ENCODE data around the gene ACOT8. TPM values are rescaled to one million over a fixed set of nuclear protein-coding genes. Genes with fewer than 3 reads are reported as not detected.
A peak's percentile ranks its signal among the peaks of the same experiment; 100 is the strongest.

ACOT8 gene
- total RNA-seq, 1 donor from 2014 or later = 32.1 TPM

GRCh38 chr20:45792317-45793118 lies 64.7 kb downstream of the ACOT8 start:
- no peak for TF ChIP-seq CTCF (IDR thresholded peaks at IDR 0.05; ENCODE audit: borderline replicate concordance)
- H3K36me3 ChIP-seq = peaks cover 38% of the 10 kb centered on the region
- no peaks in the 10 kb centered on the region for H3K27me3 ChIP-seq (ENCODE audit: low read depth)
- H3K9me3 ChIP-seq (replicated peaks) = no peaks in the 10 kb centered on the region
- DNase-seq = no peak
- peaks cover 31% of the 10 kb centered on the region for H3K4me1 ChIP-seq
- H3K4me3 ChIP-seq = peak overlapping the region; percentile 99
- H3K27ac ChIP-seq (replicated peaks) = peak overlapping the region; percentile 93
- intact Hi-C loops (cut with micrococcal nuclease) = no loop called here

Other genes starting within 250 kb of the ACOT8 start
- not detected for gene WFDC10A, start 227.7 kb downstream of the ACOT8 start, total RNA-seq
- not detected for gene WFDC9, start 226.1 kb downstream of the ACOT8 start, total RNA-seq
- gene WFDC11, start 187.2 kb downstream of the ACOT8 start, total RNA-seq = not detected
- gene WFDC13, start 155.4 kb downstream of the ACOT8 start, total RNA-seq = not detected
- not detected for gene WFDC10B, start 152.4 kb downstream of the ACOT8 start, total RNA-seq
- not detected for gene SPINT4, start 135.0 kb downstream of the ACOT8 start, total RNA-seq
- gene WFDC3, start 65.5 kb downstream of the ACOT8 start, total RNA-seq = 0.55 TPM
- gene DNTTIP1, start 65.4 kb downstream of the ACOT8 start, total RNA-seq = 22.2 TPM
- gene UBE2C, start 44.7 kb downstream of the ACOT8 start, total RNA-seq = 0.91 TPM
- 0.33 TPM for gene TNNC2, start 30.1 kb downstream of the ACOT8 start, total RNA-seq
- gene SNX21, start 23.6 kb downstream of the ACOT8 start, total RNA-seq = 24.7 TPM
- gene ZSWIM3, start 222 bp upstream of the ACOT8 start, total RNA-seq = 2.0 TPM
- 11.2 TPM for gene ZSWIM1, start 23.8 kb upstream of the ACOT8 start, total RNA-seq
- gene SPATA25, start 30.2 kb upstream of the ACOT8 start, total RNA-seq = 2.4 TPM
- gene NEURL2, start 33.8 kb upstream of the ACOT8 start, total RNA-seq = 7.6 TPM
- gene CTSA, start 33.9 kb upstream of the ACOT8 start, total RNA-seq = 116 TPM
- gene PLTP, start 54.8 kb upstream of the ACOT8 start, total RNA-seq = 84.1 TPM
- 21.9 TPM for gene PCIF1, start 77.3 kb upstream of the ACOT8 start, total RNA-seq
- 8.1 TPM for gene ZNF335, start 114.8 kb upstream of the ACOT8 start, total RNA-seq
- 0.58 TPM for gene MMP9, start 151.5 kb upstream of the ACOT8 start, total RNA-seq
- gene SLC12A5, start 171.8 kb upstream of the ACOT8 start, total RNA-seq = not detected
- 16.5 TPM for gene NCOA5, start 232.6 kb upstream of the ACOT8 start, total RNA-seq